Effector CD8-positive, alpha-beta T cell (primary cell): ENCODE results near the gene SLC25A11.

Experiments
- DNase-seq: peaks from one replicate; lab custom pipeline; 2025; lab: John Stamatoyannopoulos, UW

Gene SLC25A11

GRCh38 chr17:4895657-4896331 lies 44.1 kb downstream of the SLC25A11 start:
- DNase-seq: no peak

- DNase-seq: no peak
These were observed 44.7 kb downstream of the SLC25A11 start for GRCh38 chr17:4895121-4895520.

DNA sequence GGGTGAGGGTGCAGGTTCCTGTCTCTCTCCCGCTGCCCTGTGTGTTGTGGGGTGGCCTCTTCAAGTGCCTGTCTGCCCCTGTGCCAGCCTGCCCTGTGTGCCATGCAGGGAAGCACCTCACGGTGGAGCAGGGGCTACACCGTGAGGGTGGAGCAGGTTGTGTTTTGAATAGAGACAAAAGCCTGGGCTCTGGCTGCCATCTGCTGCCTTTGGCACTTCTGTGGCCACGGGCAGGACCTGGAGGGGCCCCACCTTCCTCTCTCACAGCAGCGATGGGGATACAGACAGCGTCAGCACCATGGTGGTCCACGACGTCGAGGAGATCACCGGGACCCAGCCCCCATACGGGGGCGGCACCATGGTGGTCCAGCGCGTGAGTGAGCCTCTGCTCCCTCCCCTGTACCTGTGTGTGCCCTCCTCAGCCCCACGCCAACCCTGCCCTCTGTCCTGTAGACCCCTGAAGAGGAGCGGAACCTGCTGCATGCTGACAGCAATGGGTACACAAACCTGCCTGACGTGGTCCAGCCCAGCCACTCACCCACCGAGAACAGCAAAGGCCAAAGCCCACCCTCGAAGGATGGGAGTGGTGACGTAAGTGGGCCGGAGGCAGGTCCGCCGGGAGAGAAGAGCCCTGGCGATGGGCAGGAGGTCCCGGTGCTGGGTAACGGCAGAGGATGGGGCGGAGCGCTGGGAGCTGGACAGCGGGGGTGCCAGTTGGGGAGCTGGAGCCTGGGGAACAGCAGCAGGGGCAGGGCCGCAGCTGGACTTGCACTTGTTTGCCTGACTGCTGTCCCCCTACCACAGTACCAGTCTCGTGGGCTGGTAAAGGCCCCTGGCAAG lies 45.9 kb downstream of the SLC25A11 start:
- no peak for DNase-seq

DNA sequence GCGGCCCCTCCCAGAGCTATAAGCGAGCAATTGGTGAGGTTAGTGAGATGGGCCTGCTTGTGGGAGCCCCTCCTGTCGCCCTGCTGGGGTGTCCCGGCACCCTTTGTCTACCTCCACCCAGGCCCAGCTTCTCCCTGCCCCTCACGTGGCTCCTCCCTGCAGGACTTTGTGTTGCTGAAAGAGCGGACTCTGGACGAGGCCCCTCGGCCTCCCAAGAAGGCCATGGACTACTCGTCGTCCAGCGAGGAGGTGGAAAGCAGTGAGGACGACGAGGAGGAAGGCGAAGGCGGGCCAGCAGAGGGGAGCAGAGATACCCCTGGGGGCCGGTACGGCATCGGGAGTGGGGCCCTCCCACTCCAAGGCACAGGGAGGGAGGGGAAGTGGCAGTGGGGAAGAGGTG lies 46.6 kb downstream of the SLC25A11 start:
- DNase-seq: no peak

GRCh38 chr17:4892499-4893221 lies 47.2 kb downstream of the SLC25A11 start:
- DNase-seq: no peak

GRCh38 chr17:4891411-4892410 lies 48.1 kb downstream of the SLC25A11 start:
- no peak for DNase-seq

DNA sequence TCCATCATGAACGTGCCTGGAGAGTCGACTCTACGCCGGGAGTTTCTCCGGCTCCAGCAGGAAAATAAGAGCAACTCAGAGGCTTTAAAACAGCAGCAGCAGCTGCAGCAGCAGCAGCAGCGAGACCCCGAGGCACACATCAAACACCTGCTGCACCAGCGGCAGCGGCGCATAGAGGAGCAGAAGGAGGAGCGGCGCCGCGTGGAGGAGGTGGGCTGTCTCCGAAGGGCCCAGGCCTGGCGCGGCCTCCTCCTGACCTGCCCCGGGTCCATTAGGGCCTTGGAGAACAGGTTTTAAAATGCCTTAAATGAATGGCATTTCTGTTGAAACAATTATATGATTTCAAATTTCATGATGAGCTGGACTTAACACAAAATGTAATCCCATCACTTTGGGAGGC lies 52.3 kb downstream of the SLC25A11 start:
- DNase-seq: no peak
